KBM-7 (cell line): ENCODE results near the gene TPST1.
"Not testable (repeated sequence)": the region's sequence is repeated elsewhere in the genome, so short reads cannot be mapped to it uniquely, and the experiment has no call there.

Experiments
- DNase-seq: peaks from one replicate; pipeline ENCODE4 v3.0.0-alpha.2; 2015
- in situ Hi-C: fragments of 300-500 bp; cut with MboI; formaldehyde crosslinking; loops from 2 replicates; pipeline ENCODE4 v1.14.3; 2020; ENCODE audit warnings: low sequenced_read_pairs, low pct_unique_long_range_greater_than_20kb, mixed read lengths

The TPST1 gene

DNA sequence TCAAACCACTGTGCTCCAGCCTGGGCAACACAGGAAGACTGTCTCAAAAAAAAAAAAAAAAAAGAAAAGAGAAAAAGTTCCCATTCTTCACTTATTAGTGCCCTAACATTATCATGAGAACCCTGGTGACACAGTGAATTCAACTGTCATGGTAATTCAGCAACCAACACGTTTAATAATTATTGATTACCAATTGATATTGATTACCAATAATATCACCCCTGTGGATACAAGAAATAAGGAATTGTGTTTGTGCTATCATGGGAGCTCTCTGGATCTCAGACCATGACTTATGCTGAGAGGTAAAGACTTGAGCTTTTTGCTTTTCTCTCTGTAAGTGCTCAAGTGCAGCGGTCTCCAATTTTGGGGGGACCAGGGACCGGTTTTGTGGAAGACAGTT lies 195.3 kb downstream of the TPST1 start:
- in situ Hi-C loops = no loop called here
- no peak for DNase-seq

DNA sequence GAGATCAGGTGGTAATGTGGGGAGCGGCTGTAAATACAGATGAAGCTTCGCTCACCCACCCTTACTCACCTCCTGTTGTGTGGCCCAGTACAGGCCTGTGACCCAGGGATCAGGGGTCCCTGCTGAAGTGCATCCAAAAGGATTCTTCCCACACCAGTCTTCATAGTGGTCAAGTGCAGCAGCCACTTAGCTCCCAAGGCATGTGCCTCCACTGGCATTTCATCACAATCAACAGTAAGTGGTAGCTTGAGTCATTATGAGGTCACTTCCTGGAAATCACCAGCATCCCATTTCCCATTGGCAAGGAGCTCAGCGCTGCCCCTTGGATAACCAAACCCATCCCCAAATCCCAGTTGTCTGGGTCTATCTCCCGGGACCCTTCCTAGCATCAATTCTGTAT lies 196.0 kb downstream of the TPST1 start:
- in situ Hi-C loops = not testable (repeated sequence)

DNA sequence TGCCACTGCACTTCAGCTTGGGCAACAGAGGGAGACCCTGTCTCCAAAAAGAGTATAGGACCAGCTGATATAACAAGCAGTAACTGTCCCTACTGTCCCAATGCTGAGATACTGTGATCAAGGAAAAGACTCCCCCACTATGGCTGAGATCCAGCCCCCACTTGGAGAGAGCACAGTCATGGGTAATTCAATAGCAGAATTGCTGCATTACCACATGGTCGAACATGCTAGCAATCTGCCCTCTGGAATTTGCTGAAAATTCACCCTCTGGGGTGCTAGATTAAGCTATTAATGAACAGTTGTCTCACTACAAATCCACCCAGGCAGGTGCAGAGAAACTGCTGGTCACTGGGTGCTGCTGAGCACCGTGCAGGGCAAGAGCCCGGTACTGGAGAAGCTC lies 196.8 kb downstream of the TPST1 start:
- in situ Hi-C loops, DNase-seq: not testable (repeated sequence)

More for the DNA sequence above, 196.0 kb downstream of the TPST1 start:
- DNase-seq = not testable (repeated sequence)

DNA sequence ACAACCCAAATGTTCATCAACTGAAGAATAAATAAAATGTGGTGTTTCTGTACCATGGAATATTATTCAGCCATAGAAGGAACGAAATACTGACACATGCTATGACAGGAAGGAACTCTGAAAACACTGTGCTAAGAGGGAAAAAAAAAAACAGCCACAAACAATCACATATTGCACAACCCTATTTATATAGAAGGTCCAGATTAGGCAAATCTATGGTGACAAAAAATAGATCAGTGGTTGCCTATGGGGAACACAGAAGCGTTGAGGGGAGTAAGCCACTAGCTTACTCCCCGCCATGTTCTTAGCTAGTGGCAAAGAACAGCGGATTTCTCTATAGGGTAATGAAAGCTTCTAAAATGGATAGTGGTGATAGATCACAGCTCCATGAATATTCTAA lies 198.4 kb downstream of the TPST1 start:
- in situ Hi-C loops = no loop called here

DNA sequence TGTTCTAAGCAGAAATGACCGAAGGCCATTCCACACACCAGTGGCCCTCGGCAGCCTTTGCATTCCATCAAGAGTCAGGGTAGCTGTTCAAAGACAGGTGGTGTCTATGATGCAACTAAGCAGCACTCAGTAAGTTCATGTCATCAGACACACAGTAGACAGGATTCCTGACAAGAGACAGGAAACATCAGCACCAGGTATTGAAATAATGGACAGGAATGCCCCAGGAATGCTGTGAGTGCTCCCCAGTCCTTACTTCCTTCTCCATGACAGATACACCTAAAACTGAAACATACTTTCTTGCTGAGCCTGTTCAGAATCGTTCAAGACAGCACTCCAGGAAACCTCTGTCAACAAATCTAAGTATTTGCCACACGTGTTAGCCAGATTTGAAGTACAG lies 204.4 kb downstream of the TPST1 start:
- in situ Hi-C loops = no loop called here
- DNase-seq = no peak

More for the DNA sequence above, 198.4 kb downstream of the TPST1 start:
- DNase-seq = no peak
